Measurements from ENCODE around the gene CCNL2. TPM values are rescaled to one million over a fixed set of nuclear protein-coding genes. Genes with fewer than 3 reads are reported as not detected.

CCNL2 gene
- total RNA-seq, 2 donors from 2014 or later, result 187 to 244 TPM

DNA sequence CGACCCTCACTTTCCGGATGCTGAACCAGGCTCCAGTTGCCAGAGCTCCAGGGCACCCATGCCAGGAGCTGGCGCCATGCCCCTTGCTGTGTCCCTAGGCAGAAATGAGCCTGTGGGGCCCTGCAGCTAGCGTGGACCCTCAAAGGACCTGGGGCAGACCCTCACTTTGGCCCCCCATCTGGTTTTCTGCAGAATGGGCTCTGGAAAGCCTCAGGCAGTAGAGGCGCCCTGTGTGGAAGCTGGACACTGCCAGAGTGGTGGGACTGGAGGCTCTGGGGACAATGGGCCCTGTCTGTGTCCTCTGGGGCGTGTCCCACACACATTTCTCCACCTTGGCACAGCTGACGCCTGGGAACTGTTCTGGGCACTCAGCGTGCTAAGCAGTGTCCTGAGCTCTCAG, 17.8 kb downstream of the CCNL2 start:
- no peak for DNase-seq
- Histone ChIP-seq H3K36me3 (ENCODE audit: control insufficient read depth, insufficient read depth, low read length) (peaks cover 17% of the 10 kb centered on the region), H3K9ac (ENCODE audit: extremely low read depth, low read length, poor library complexity, severe bottlenecking) (no peak overlapping the region), H3K4me3 (ENCODE audit: low read length) (no peak overlapping the region), H3K27ac (ENCODE audit: low read depth, low read length) (no peak overlapping the region), H3K27me3 (ENCODE audit: control insufficient read depth, insufficient read depth, low read length, poor library complexity, severe bottlenecking) (no peaks in the 10 kb centered on the region), H3K9me3 (ENCODE audit: control insufficient read depth, low read length) (no peaks in the 10 kb centered on the region), H3K4me1 (ENCODE audit: control insufficient read depth, insufficient read depth, low read length) (no peaks in the 10 kb centered on the region)
- H3K27me3 Mint-ChIP-seq (ENCODE audit: insufficient read depth), result no peaks in the 10 kb centered on the region
- H3K4me3 Mint-ChIP-seq, result no peak overlapping the region
- H3K27ac Mint-ChIP-seq, result no peak overlapping the region
- TF ChIP-seq, protein P1, sequence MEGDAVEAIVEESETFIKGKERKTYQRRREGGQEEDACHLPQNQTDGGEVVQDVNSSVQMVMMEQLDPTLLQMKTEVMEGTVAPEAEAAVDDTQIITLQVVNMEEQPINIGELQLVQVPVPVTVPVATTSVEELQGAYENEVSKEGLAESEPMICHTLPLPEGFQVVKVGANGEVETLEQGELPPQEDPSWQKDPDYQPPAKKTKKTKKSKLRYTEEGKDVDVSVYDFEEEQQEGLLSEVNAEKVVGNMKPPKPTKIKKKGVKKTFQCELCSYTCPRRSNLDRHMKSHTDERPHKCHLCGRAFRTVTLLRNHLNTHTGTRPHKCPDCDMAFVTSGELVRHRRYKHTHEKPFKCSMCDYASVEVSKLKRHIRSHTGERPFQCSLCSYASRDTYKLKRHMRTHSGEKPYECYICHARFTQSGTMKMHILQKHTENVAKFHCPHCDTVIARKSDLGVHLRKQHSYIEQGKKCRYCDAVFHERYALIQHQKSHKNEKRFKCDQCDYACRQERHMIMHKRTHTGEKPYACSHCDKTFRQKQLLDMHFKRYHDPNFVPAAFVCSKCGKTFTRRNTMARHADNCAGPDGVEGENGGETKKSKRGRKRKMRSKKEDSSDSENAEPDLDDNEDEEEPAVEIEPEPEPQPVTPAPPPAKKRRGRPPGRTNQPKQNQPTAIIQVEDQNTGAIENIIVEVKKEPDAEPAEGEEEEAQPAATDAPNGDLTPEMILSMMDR (conservative IDR thresholded peaks at IDR 0.05), result no peak
- no peaks in the 10 kb centered on the region for H3K4me1 Mint-ChIP-seq
- no peaks in the 10 kb centered on the region for H3K9me3 Mint-ChIP-seq
- 79 to 93% methylated on average over 5 to 8 of the region's 8 CpGs for WGBS, 2 experiments (ENCODE audit: insufficient coverage in 1 of 2, insufficient read length in 1 of 2)
- H3K36me3 Mint-ChIP-seq (ENCODE audit: low read depth), result peaks cover 26% of the 10 kb centered on the region

DNA sequence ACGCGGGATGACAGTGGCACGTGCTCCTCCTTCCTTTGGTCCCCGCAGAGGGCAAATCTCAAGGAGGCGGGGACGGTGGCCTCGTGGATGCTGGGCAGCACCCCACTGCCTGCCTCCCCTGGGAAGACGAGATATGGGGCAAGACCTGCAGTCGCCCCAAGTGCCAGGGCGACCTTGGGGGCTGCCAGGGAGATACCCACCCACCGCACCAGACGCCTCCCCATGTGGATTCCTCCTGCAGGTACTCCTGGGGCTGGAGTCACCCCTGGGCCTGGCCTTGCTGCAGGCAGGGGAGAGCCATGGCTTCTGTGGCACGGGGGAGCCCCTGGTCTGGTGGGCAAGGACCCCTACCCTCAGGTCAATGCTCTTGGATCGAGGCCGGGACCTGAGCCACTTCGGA, 18.3 kb downstream of the CCNL2 start:
- H3K27ac ChIP-seq (ENCODE audit: low read depth, low read length), result no peak overlapping the region
- H3K4me1 Mint-ChIP-seq, result no peaks in the 10 kb centered on the region
- DNase-seq, result no peak
- H3K9me3 ChIP-seq (ENCODE audit: control insufficient read depth, low read length), result no peaks in the 10 kb centered on the region
- H3K36me3 Mint-ChIP-seq (ENCODE audit: low read depth), result peaks cover 21% of the 10 kb centered on the region
- H3K9me3 Mint-ChIP-seq, result no peaks in the 10 kb centered on the region
- peaks cover 13% of the 10 kb centered on the region for H3K36me3 ChIP-seq (ENCODE audit: control insufficient read depth, insufficient read depth, low read length)
- 96 to 98% methylated on average over 11 to 16 of the region's 16 CpGs for WGBS, 2 experiments (ENCODE audit: insufficient coverage in 1 of 2, insufficient read length in 1 of 2)
- no peaks in the 10 kb centered on the region for H3K27me3 ChIP-seq (ENCODE audit: control insufficient read depth, insufficient read depth, low read length, poor library complexity, severe bottlenecking)
- TF ChIP-seq, protein P1 (conservative IDR thresholded peaks at IDR 0.05), result no peak
- H3K4me1 ChIP-seq (ENCODE audit: control insufficient read depth, insufficient read depth, low read length), result no peaks in the 10 kb centered on the region
- H3K27ac Mint-ChIP-seq, result no peak overlapping the region
- no peak overlapping the region for H3K9ac ChIP-seq (ENCODE audit: extremely low read depth, low read length, poor library complexity, severe bottlenecking)
- H3K27me3 Mint-ChIP-seq (ENCODE audit: insufficient read depth), result no peaks in the 10 kb centered on the region
- H3K4me3 ChIP-seq (ENCODE audit: low read length), result no peak overlapping the region
- no peak overlapping the region for H3K4me3 Mint-ChIP-seq

GRCh38 chr1:1377540-1378205, 21.5 kb downstream of the CCNL2 start:
- WGBS, 2 experiments (ENCODE audit: insufficient coverage in 1 of 2, insufficient read length in 1 of 2), result 94 to 98% methylated on average over 7 to 13 of the region's 16 CpGs
- H3K27ac ChIP-seq (ENCODE audit: low read depth, low read length), result no peak overlapping the region

More at GRCh38 chr1:1377540-1378205, 21.5 kb downstream of the CCNL2 start:
- H3K9ac ChIP-seq (ENCODE audit: extremely low read depth, low read length, poor library complexity, severe bottlenecking), result no peak overlapping the region
- H3K36me3 Mint-ChIP-seq (ENCODE audit: low read depth), result peaks cover 10% of the 10 kb centered on the region
- no peak overlapping the region for H3K4me3 ChIP-seq (ENCODE audit: low read length)
- H3K4me1 Mint-ChIP-seq, result peaks cover 4% of the 10 kb centered on the region
- peaks cover 6% of the 10 kb centered on the region for H3K36me3 ChIP-seq (ENCODE audit: control insufficient read depth, insufficient read depth, low read length)
- H3K9me3 Mint-ChIP-seq, result no peaks in the 10 kb centered on the region
- H3K9me3 ChIP-seq (ENCODE audit: control insufficient read depth, low read length), result no peaks in the 10 kb centered on the region
- no peaks in the 10 kb centered on the region for H3K4me1 ChIP-seq (ENCODE audit: control insufficient read depth, insufficient read depth, low read length)
- no peak for DNase-seq
- H3K27me3 Mint-ChIP-seq (ENCODE audit: insufficient read depth), result no peaks in the 10 kb centered on the region
- TF ChIP-seq, protein P1 (conservative IDR thresholded peaks at IDR 0.05), result no peak
- H3K27me3 ChIP-seq (ENCODE audit: control insufficient read depth, insufficient read depth, low read length, poor library complexity, severe bottlenecking), result no peaks in the 10 kb centered on the region
- H3K27ac Mint-ChIP-seq, result no peak overlapping the region
- no peak overlapping the region for H3K4me3 Mint-ChIP-seq
